Measurements from ENCODE around the gene SHKBP1. TPM values are rescaled to one million over a fixed set of nuclear protein-coding genes. Genes with fewer than 3 reads are reported as not detected.

SHKBP1 gene
- 10 to 100 TPM; 29.0 to 48.4 (median 34.8) TPM for total RNA-seq

- no peak for TF ChIP-seq CTCF (IDR thresholded peaks at IDR 0.05; ENCODE audit: low read depth)
Observed at GRCh38 chr19:40576585-40577451, at the start of gene SHKBP1. Gene SHKBP1, plus strand, starts transcription at chr19:40576873. Its CDS starts 27 bp downstream, at chr19:40576900.

- no peak for TF ChIP-seq CTCF (IDR thresholded peaks at IDR 0.05; ENCODE audit: low read depth)
Observed at GRCh38 chr19:40528078-40528477, 48.6 kb upstream of the SHKBP1 start.

- TF ChIP-seq CTCF (IDR thresholded peaks at IDR 0.05; ENCODE audit: low read depth): no peak
Observed at GRCh38 chr19:40528533-40529092, 48.1 kb upstream of the SHKBP1 start.

GRCh38 chr19:40529093-40529954, 47.3 kb upstream of the SHKBP1 start:
- TF ChIP-seq CTCF (IDR thresholded peaks at IDR 0.05; ENCODE audit: low read depth): no peak

- no peak for TF ChIP-seq CTCF (IDR thresholded peaks at IDR 0.05; ENCODE audit: low read depth)
Observed at GRCh38 chr19:40530091-40530901, 46.4 kb upstream of the SHKBP1 start.

GRCh38 chr19:40533508-40533907, 43.2 kb upstream of the SHKBP1 start:
- TF ChIP-seq CTCF (IDR thresholded peaks at IDR 0.05; ENCODE audit: low read depth): no peak
